Breast epithelium (tissue), 3 donors: ENCODE measurements around the gene HDAC7.

ENCODE experiments used
- POLR2A ChIP-seq: fragments of 450-650 bp; IDR thresholded peaks from one replicate; pipeline ENCODE4 v1.6.1; 2016; ENCODE audit warnings: antibody characterized with exemption, mild to moderate bottlenecking, moderate library complexity
- TF ChIP-seq, protein P1 (sequence below), 3 donors: fragments of 450-650 bp; IDR thresholded peaks; one replicate each; pipeline ENCODE4 v1.5.1; 2016 to 2017; ENCODE audit warnings: antibody characterized with exemption in 3 of 3, mild to moderate bottlenecking in 3 of 3, moderate library complexity in 3 of 3

DNA sequence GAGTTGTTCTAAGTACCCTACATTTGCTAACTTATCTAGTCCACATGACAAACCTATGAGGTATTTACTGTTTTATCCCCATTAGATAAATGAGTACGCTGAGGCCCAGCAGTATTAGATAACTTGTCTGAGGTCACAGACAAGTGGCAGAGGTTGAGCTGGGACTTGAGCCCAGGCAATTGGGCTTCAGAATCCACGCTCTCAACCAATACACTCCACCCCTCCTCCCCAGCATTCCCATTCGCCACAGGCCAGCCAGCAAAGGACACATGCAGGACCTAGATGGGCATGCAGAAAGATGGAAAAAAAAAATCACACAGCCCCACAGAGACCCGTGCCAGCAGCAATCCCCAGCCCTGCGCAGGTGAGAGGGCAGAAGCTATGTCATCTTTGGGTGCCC lies 12.4 kb downstream of the HDAC7 start:
- TF ChIP-seq, protein P1, sequence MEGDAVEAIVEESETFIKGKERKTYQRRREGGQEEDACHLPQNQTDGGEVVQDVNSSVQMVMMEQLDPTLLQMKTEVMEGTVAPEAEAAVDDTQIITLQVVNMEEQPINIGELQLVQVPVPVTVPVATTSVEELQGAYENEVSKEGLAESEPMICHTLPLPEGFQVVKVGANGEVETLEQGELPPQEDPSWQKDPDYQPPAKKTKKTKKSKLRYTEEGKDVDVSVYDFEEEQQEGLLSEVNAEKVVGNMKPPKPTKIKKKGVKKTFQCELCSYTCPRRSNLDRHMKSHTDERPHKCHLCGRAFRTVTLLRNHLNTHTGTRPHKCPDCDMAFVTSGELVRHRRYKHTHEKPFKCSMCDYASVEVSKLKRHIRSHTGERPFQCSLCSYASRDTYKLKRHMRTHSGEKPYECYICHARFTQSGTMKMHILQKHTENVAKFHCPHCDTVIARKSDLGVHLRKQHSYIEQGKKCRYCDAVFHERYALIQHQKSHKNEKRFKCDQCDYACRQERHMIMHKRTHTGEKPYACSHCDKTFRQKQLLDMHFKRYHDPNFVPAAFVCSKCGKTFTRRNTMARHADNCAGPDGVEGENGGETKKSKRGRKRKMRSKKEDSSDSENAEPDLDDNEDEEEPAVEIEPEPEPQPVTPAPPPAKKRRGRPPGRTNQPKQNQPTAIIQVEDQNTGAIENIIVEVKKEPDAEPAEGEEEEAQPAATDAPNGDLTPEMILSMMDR (IDR thresholded peaks at IDR 0.05) = no peak
- no peak for TF ChIP-seq POLR2A
